OCI-LY1 (cell line): ENCODE data around the gene FADS2.

Experiments used
- H2AFZ ChIP-seq: fragments of 200-600 bp; sonication (generic), shearing (Covaris generic); 2 replicates; pipeline ENCODE4 v1.6.0; 2014; ENCODE audit warnings: antibody characterized with exemption, mild to moderate bottlenecking, low read length
- H3F3A ChIP-seq: fragments of 200-600 bp; sonication (generic), shearing (Covaris generic); 2 replicates; pipeline ENCODE4 v1.6.0; 2014; ENCODE audit warnings: mild to moderate bottlenecking, antibody characterized with exemption, low read length, moderate library complexity; ENCODE audit not compliant: insufficient read depth
- H3K27ac ChIP-seq: fragments of 200-600 bp; sonication (generic); 2 replicates; pipeline ENCODE4 v1.5.1; 2014; ENCODE audit warnings: low read length, mixed run types, mild to moderate bottlenecking, low read depth; ENCODE audit not compliant: poor library complexity, severe bottlenecking
- H3K27me3 ChIP-seq: fragments of 200-600 bp; sonication (generic); 2 replicates; pipeline ENCODE4 v1.6.0; 2014; ENCODE audit warnings: antibody characterized with exemption, mild to moderate bottlenecking, low read length, moderate library complexity; ENCODE audit not compliant: insufficient read depth
- H3K36me3 ChIP-seq: fragments of 200-600 bp; sonication (generic); 2 replicates; pipeline ENCODE4 v1.6.1; 2014; ENCODE audit warnings: mild to moderate bottlenecking, antibody characterized with exemption, low read length, moderate library complexity, mixed read lengths; ENCODE audit not compliant: insufficient read depth
- H3K4me1 ChIP-seq: fragments of 200-600 bp; sonication (generic); 2 replicates; pipeline ENCODE4 v1.5.1; 2014; ENCODE audit warnings: mild to moderate bottlenecking, low read length, moderate library complexity; ENCODE audit not compliant: insufficient read depth, severe bottlenecking
- H3K4me2 ChIP-seq: fragments of 200-600 bp; sonication (generic), shearing (Covaris generic); 2 replicates; pipeline ENCODE4 v1.6.1; 2014; ENCODE audit warnings: low read length
- H3K4me3 ChIP-seq: fragments of 200-600 bp; sonication (generic); 2 replicates; pipeline ENCODE4 v1.5.1; 2014; ENCODE audit warnings: low read length, low read depth, mild to moderate bottlenecking, mixed read lengths; ENCODE audit not compliant: poor library complexity, severe bottlenecking
- H3K79me2 ChIP-seq: fragments of 200-600 bp; shearing (Covaris generic); 2 replicates; pipeline ENCODE4 v1.6.1; 2016; ENCODE audit warnings: mixed run types, low read length, mixed read lengths; ENCODE audit not compliant: insufficient read depth
- H3K9ac ChIP-seq: fragments of 200-600 bp; sonication (generic), shearing (Covaris generic); 2 replicates; pipeline ENCODE4 v1.6.1; 2014; ENCODE audit warnings: mild to moderate bottlenecking, low read length, mixed read lengths
- H3K9me2 ChIP-seq: fragments of 200-600 bp; sonication (generic), shearing (Covaris generic); 2 replicates; pipeline ENCODE4 v1.6.1; 2014; ENCODE audit warnings: low read depth, mild to moderate bottlenecking, low read length, mixed read lengths
- H3K9me3 ChIP-seq: fragments of 200-600 bp; shearing (Covaris generic); 2 replicates; pipeline ENCODE4 v1.6.1; 2014; ENCODE audit warnings: low read length, mixed read lengths
- H4K20me1 ChIP-seq: fragments of 200-600 bp; sonication (generic), shearing (Covaris generic); 2 replicates; pipeline ENCODE4 v1.6.0; 2016; ENCODE audit warnings: mild to moderate bottlenecking, low read length; ENCODE audit not compliant: insufficient read depth
- CTCF ChIP-seq: fragments of 200-600 bp; sonication (generic), shearing (Covaris generic); IDR thresholded peaks from 2 replicates; pipeline ENCODE4 v1.5.1; 2017; ENCODE audit warnings: mild to moderate bottlenecking, antibody characterized with exemption, low read length, moderate library complexity, mixed read lengths
- EZH2 ChIP-seq: fragments of 200-600 bp; sonication (generic), shearing (Covaris generic); IDR thresholded peaks from 2 replicates; pipeline ENCODE4 v1.8.0; 2017; ENCODE audit warnings: borderline replicate concordance, mixed run types, mild to moderate bottlenecking, antibody characterized with exemption, low read length, moderate library complexity, mixed read lengths

Gene FADS2

DNA sequence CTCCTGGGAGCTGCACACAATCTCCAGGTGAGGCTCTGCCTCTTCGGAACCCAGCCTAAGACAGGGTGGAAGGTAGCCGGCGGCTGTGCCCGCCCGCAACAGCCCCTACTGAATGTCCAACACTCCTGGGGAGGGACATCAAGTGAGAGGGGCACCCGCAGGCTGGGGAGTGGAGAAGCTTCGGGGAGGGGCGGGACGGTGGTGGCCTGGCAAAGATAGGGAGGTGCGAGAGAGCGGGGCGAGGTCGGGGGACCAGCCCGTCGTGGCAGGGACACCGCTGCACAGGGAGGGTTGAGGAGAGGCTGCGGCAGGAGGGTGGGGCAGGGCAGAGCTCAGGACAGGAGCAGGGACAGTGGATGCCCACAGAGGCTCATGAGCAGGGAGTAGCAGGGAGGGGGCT is 72.2 kb downstream of the FADS2 start:
- Histone ChIP-seq H3K9me3 (no peaks in the 10 kb centered on the region), H3K9ac (no peak overlapping the region), H3K27me3 (no peaks in the 10 kb centered on the region; the same call in 1 of the 2 replicates), H4K20me1 (no peaks in the 10 kb centered on the region), H3K4me3 (no peak overlapping the region), H3K4me1 (peaks cover 6% of the 10 kb centered on the region), H3K4me2 (no peak overlapping the region), H2AFZ (no peak overlapping the region), H3K9me2 (no peaks in the 10 kb centered on the region), H3K27ac (no peak overlapping the region), H3K36me3 (no peaks in the 10 kb centered on the region), H3F3A (no peaks in the 10 kb centered on the region), H3K79me2 (no peaks in the 10 kb centered on the region)
- TF ChIP-seq EZH2 (no peak), CTCF (no peak)

GRCh38 chr11:61901397-61901796 is 73.3 kb downstream of the FADS2 start:
- peaks cover 6% of the 10 kb centered on the region for H3K4me1 ChIP-seq
- H3K9me2 ChIP-seq = no peaks in the 10 kb centered on the region
- H3K79me2 ChIP-seq = no peaks in the 10 kb centered on the region
- H3K36me3 ChIP-seq = no peaks in the 10 kb centered on the region
- H3K27me3 ChIP-seq = no peaks in the 10 kb centered on the region; the same call in 1 of the 2 replicates
- H3K9ac ChIP-seq = no peak overlapping the region
- no peak overlapping the region for H3K4me3 ChIP-seq
- no peak for TF ChIP-seq EZH2
- no peak for TF ChIP-seq CTCF
- H3K4me2 ChIP-seq = no peak overlapping the region
- no peaks in the 10 kb centered on the region for H3F3A ChIP-seq
- no peak overlapping the region for H2AFZ ChIP-seq
- no peaks in the 10 kb centered on the region for H3K9me3 ChIP-seq
- H4K20me1 ChIP-seq = no peaks in the 10 kb centered on the region
- no peak overlapping the region for H3K27ac ChIP-seq

GRCh38 chr11:61902313-61902712 is 74.2 kb downstream of the FADS2 start:
- Histone ChIP-seq H2AFZ (no peak overlapping the region), H3K79me2 (no peaks in the 10 kb centered on the region), H3K9ac (no peak overlapping the region), H3K36me3 (no peaks in the 10 kb centered on the region), H3F3A (no peaks in the 10 kb centered on the region), H3K9me3 (no peaks in the 10 kb centered on the region), H3K4me2 (no peak overlapping the region), H3K4me1 (peaks cover 6% of the 10 kb centered on the region), H3K4me3 (no peak overlapping the region), H3K27me3 (no peaks in the 10 kb centered on the region; the same call in 1 of the 2 replicates), H3K27ac (no peak overlapping the region), H3K9me2 (no peaks in the 10 kb centered on the region), H4K20me1 (no peaks in the 10 kb centered on the region)
- TF ChIP-seq EZH2 (no peak), CTCF (no peak)
